Epithelial cell of esophagus (primary cell): ENCODE results near the gene FAM111A.
"Not testable (repeated sequence)": the region's sequence is repeated elsewhere in the genome, so short reads cannot be mapped to it uniquely, and the experiment has no call there.

Source experiments
- DNase-seq: peaks from one replicate; pipeline ENCODE4 v3.0.0; 2010; ENCODE audit warnings: low read depth
- H3K4me3 ChIP-seq: 2 replicates; pipeline ENCODE4 v1.5.1; 2011; ENCODE audit warnings: mild to moderate bottlenecking, low read length, control low read depth
- CTCF ChIP-seq: IDR thresholded peaks from 2 replicates; pipeline ENCODE4 v1.5.1; 2011; ENCODE audit warnings: low read depth, mild to moderate bottlenecking, low read length, control low read depth, inconsistent platforms; ENCODE audit not compliant: insufficient read depth; ENCODE audit errors: missing control alignments

The FAM111A gene

GRCh38 chr11:59106363-59107336, 36.0 kb upstream of the FAM111A start, which contains the start of gene FAM111B:
FAM111B (plus strand) TSS chr11:59107237; CDS start chr11:59109626, 2,389 bp downstream.
- TF ChIP-seq CTCF = peak; percentile 35
- peak; percentile 95 for DNase-seq
- H3K4me3 ChIP-seq = peak within 1 kb of the TSS; percentile 53

GRCh38 chr11:59107721-59108120, 34.9 kb upstream of the FAM111A start:
- not testable (repeated sequence) for DNase-seq
- peak overlapping the region; percentile 53 for H3K4me3 ChIP-seq

GRCh38 chr11:59112494-59112893, 30.2 kb upstream of the FAM111A start:
- H3K4me3 ChIP-seq = no peak overlapping the region
- no peak for DNase-seq
- no peak for TF ChIP-seq CTCF

- H3K4me3 ChIP-seq = no peak overlapping the region
- no peak for DNase-seq
- no peak for TF ChIP-seq CTCF
Measured at GRCh38 chr11:59114344-59114743, 28.3 kb upstream of the FAM111A start.

GRCh38 chr11:59115553-59115952, 27.1 kb upstream of the FAM111A start:
- DNase-seq = no peak
- no peak overlapping the region for H3K4me3 ChIP-seq
- no peak for TF ChIP-seq CTCF

- no peak for TF ChIP-seq CTCF
- no peak overlapping the region for H3K4me3 ChIP-seq
- DNase-seq = no peak
Measured at GRCh38 chr11:59117774-59118173, 24.9 kb upstream of the FAM111A start.

GRCh38 chr11:59119826-59120225, 22.8 kb upstream of the FAM111A start:
- DNase-seq = no peak
- TF ChIP-seq CTCF = no peak
- H3K4me3 ChIP-seq = no peak overlapping the region
